GM12878 (cell line): ENCODE measurements around the gene H2BK1. TPM values are rescaled to one million over a fixed set of nuclear protein-coding genes. Genes with fewer than 3 reads are reported as not detected.

Experiments used
- CHD1 ChIP-seq: IDR thresholded peaks from 2 replicates; pipeline ENCODE4 v1.6.1; 2012; ENCODE audit warnings: low read depth, low read length, improper control_type of control experiment
- CREB1 ChIP-seq: IDR thresholded peaks from 2 replicates; pipeline ENCODE4 v1.6.1; 2012; ENCODE audit warnings: low read depth, mild to moderate bottlenecking, inconsistent platforms
- FOXK2 ChIP-seq: fragments of 450-650 bp; IDR thresholded peaks from 2 replicates; pipeline ENCODE4 v1.6.1; 2017; ENCODE audit warnings: mild to moderate bottlenecking, moderate library complexity
- HDGF ChIP-seq: fragments of 450-650 bp; IDR thresholded peaks from 2 replicates; pipeline ENCODE4 v1.6.1; 2016; ENCODE audit warnings: antibody characterized with exemption
- NFYB ChIP-seq: IDR thresholded peaks from 2 replicates; pipeline ENCODE4 v1.6.1; 2011; ENCODE audit warnings: low read depth, mild to moderate bottlenecking, low read length, improper control_type of control experiment, moderate library complexity; ENCODE audit not compliant: insufficient read depth
- PML ChIP-seq: IDR thresholded peaks from 2 replicates; pipeline ENCODE4 v1.6.1; 2012; ENCODE audit warnings: low read length, inconsistent platforms
- STAT3 ChIP-seq: IDR thresholded peaks from 2 replicates; pipeline ENCODE4 v1.6.1; 2011; ENCODE audit warnings: low read depth, low read length, improper control_type of control experiment
- TCF3 ChIP-seq: IDR thresholded peaks from 2 replicates; pipeline ENCODE4 v1.6.1; 2012; ENCODE audit warnings: low read depth, mild to moderate bottlenecking, low read length, borderline replicate concordance; ENCODE audit not compliant: insufficient read depth
- ZSCAN29 ChIP-seq: fragments of 450-650 bp; IDR thresholded peaks from 2 replicates; pipeline ENCODE4 v1.6.1; 2017; ENCODE audit warnings: mild to moderate bottlenecking, moderate library complexity
- polyA plus RNA-seq, 11 experiments: library from polyadenylated mRNA; depleted of rRNA in 4 of 11; unstranded in 6 of 11; stranded (reverse) in 5 of 11; fragments of >200 nt; fragmentation: Nextera tagmentation in 4 of 11; fragmentation: Illumina TruSeq in 1 of 11; extraction: Ambion mirVana in 4 of 11; extraction: Trizol in 1 of 11; gene quantifications; 1 replicate in 1 of 11; 2 replicates in 10 of 11; pipeline versions ENCODE4 v1.2.1 to v1.2.3, GENCODE V29; 2011 to 2016; ENCODE audit warnings: inconsistent platforms in 2 of 11, missing spikeins in 2 of 11, low read depth in 1 of 11
- total RNA-seq, 4 experiments: library from RNA; depleted of rRNA in 3 of 4; stranded (reverse); fragments of >200 nt in 3 of 4; fragmentation: Illumina TruSeq in 1 of 4; extraction: Trizol in 1 of 4; gene quantifications; 2 replicates each; pipeline versions ENCODE4 v1.2.1 to v1.2.3, GENCODE V29; 2013 to 2021
- TF ChIP-seq, protein P1 (sequence below): IDR thresholded peaks from 2 replicates; pipeline ENCODE4 v1.6.1; 2011; ENCODE audit warnings: borderline replicate concordance, low read depth, mild to moderate bottlenecking, moderate library complexity, mixed read lengths, low read length; ENCODE audit not compliant: insufficient read depth; ENCODE audit errors: extremely low read length
- TF ChIP-seq, protein P2 (sequence below): fragments of 450-650 bp; IDR thresholded peaks from 2 replicates; pipeline ENCODE4 v1.6.1; 2016; ENCODE audit warnings: mild to moderate bottlenecking

H2BK1 gene
- total and polyA plus RNA-seq, 10 of the 15 experiments (the other 5 are each of a cell fraction or from before 2014, with no cell fraction given) = 0.54 TPM; not detected in 9

DNA sequence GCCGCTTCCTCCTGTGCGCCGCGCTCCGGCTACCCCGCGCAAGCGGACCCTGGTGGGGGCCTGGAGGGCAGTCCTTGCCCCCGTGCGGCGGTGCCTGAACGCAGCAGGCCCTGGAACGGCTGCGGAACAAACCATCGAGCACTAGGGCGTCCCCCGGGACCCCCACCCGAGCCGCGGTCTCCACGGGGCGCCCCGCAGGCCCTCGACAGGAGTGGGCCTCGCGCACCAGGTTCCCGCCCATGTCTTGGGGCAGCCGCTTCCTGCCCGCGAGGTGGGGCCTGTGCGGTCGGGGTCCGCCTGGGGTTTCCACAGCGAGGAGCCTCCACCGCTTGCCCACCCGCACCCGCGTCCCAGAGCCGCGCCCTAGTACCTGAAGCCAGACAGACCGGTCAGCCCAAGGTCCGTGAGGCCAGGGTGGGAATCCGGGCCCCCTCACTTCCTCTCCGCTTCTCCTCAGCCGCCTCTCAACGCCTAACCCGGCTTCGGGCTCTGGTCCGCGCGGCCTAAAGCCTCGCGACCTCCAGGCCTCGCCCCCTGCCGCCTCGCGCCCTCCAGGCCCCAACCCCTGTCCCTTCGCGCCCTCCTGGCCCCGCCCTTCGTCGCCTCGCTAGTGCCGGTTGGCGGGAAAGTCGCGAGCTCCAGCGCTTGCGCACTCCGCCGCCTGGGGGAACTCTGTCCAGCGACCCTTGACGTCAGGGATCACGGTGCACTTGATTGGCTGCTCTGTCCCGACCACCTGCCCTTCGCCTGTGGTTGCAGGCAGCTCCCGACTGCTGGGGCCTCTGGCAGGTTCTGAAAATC lies 35.8 kb downstream of the H2BK1 start (continued):
- TF ChIP-seq ZSCAN29 = no peak
- no peak for TF ChIP-seq STAT3
- TF ChIP-seq FOXK2 = no peak
- peak; percentile 20; the same call in 1 of the 2 replicates for TF ChIP-seq CREB1
- TF ChIP-seq, protein P1, sequence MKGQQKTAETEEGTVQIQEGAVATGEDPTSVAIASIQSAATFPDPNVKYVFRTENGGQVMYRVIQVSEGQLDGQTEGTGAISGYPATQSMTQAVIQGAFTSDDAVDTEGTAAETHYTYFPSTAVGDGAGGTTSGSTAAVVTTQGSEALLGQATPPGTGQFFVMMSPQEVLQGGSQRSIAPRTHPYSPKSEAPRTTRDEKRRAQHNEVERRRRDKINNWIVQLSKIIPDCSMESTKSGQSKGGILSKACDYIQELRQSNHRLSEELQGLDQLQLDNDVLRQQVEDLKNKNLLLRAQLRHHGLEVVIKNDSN = no peak
- no peak for TF ChIP-seq HDGF
- no peak for TF ChIP-seq PML
- TF ChIP-seq, protein P2, sequence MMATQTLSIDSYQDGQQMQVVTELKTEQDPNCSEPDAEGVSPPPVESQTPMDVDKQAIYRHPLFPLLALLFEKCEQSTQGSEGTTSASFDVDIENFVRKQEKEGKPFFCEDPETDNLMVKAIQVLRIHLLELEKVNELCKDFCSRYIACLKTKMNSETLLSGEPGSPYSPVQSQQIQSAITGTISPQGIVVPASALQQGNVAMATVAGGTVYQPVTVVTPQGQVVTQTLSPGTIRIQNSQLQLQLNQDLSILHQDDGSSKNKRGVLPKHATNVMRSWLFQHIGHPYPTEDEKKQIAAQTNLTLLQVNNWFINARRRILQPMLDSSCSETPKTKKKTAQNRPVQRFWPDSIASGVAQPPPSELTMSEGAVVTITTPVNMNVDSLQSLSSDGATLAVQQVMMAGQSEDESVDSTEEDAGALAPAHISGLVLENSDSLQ = no peak
- no peak for TF ChIP-seq NFYB
- no peak for TF ChIP-seq TCF3
- no peak for TF ChIP-seq CHD1
